Ovary (tissue), 9 donors: ENCODE data around the gene LSM14A. TPM values are rescaled to one million over a fixed set of nuclear protein-coding genes. Genes with fewer than 3 reads are reported as not detected.

Experiments used
- DNase-seq, 5 donors: peaks; one replicate each; pipeline ENCODE4 v3.0.0-alpha.2; 2019 to 2020
- H3K27ac ChIP-seq, 2 donors: fragments of 200-600 bp; one replicate each; pipeline versions ENCODE4 v1.5.1 to v1.8.0; 2019 to 2022
- H3K27me3 ChIP-seq: fragments of 200-600 bp; one replicate; pipeline ENCODE4 v1.8.0; 2022
- H3K36me3 ChIP-seq: fragments of 200-600 bp; sonication (generic); one replicate; pipeline ENCODE4 v1.5.1; 2019
- H3K4me1 ChIP-seq: one replicate; pipeline ENCODE4 v1.8.1; 2013; ENCODE audit warnings: mild to moderate bottlenecking, moderate library complexity; ENCODE audit not compliant: insufficient read depth
- H3K4me3 ChIP-seq: fragments of 200-600 bp; sonication (generic); one replicate; pipeline ENCODE4 v1.5.1; 2017
- H3K9me3 ChIP-seq, 2 donors: fragments of 200-600 bp in 1 of 2; sonication (generic) in 1 of 2; one replicate each; pipeline versions ENCODE4 v1.5.1 to v1.8.1; 2013 to 2019; ENCODE audit warnings: mild to moderate bottlenecking in 1 of 2, moderate library complexity in 1 of 2
- CTCF ChIP-seq, 3 donors: fragments of 450-650 bp in 2 of 3; fragments of 200-600 bp in 1 of 3; IDR thresholded peaks; one replicate each; pipeline versions ENCODE4 v1.5.1 to v1.8.0; 2016 to 2022; ENCODE audit warnings: antibody characterized with exemption in 3 of 3, mild to moderate bottlenecking in 1 of 3
- EP300 ChIP-seq: sonication (generic); formaldehyde crosslinking; IDR thresholded peaks from one replicate; pipeline ENCODE4 v1.6.1; 2017; ENCODE audit warnings: antibody characterized with exemption
- POLR2A ChIP-seq: fragments of 450-650 bp; IDR thresholded peaks from one replicate; pipeline ENCODE4 v1.6.1; 2017; ENCODE audit warnings: antibody characterized with exemption, mild to moderate bottlenecking, moderate library complexity
- WGBS, 3 donors: extraction: QIAGEN DNeasy Blood & Tissue Kit in 1 of 3; methylation state at CpG; one replicate each; pipeline versions ENCODE4 v1.1.5 to v1.1.7; 2013 to 2017; 5-methylcytosine and 5-hydroxymethylcytosine counted together
- intact Hi-C, 4 donors: fragments of 100-400 bp; cut with DNase I; formaldehyde crosslinking; loops; one replicate each; pipeline versions ENCODE4 v1.11.0 to v1.15.1; 2022 to 2023
- polyA plus RNA-seq, 2 donors: library from polyadenylated mRNA; stranded (reverse); fragments of 200-250 nt in 1 of 2; fragments of 350-450 nt in 1 of 2; fragmentation: Illumina TruSeq in 1 of 2; extraction: RNeasy Lipid Tissue Mini Kit (QIAGEN cat#74804) in 1 of 2; gene quantifications; one replicate each; pipeline ENCODE4 v1.2.3, GENCODE V29; 2013 to 2014
- total RNA-seq, 7 donors: library from RNA; depleted of rRNA in 2 of 7; stranded (reverse); fragments of >200 nt in 2 of 7; fragmentation: NEBNext Ultra II Directional in 3 of 7; extraction: Animal tissue kit (Norgen Biotek cat#: 25700) in 3 of 7; gene quantifications; one replicate each; pipeline versions ENCODE4 v1.1.0 to v1.2.4, GENCODE V29; 2016 to 2023
- donor health status: DM: no; HTN: no; CAD: no; lungs with moderate emphysema.
- donor health status: DM: no; HTN: no; CAD: no.
- donor health status: Bipolar disorder and iron deficiency.
- donor health status: DM: yes; HTN: yes; CAD: no.
- donor health status: DM: no; HTN: no; CAD: no.
- donor health status: DM: yes; HTN: yes; CAD: no.

The LSM14A gene
- total and polyA plus RNA-seq, 9 donors, result 85.8 to 130 (median 114) TPM

- no peak overlapping the region for H3K4me3 ChIP-seq
- intact Hi-C loops, result no loop called here
- no peaks in the 10 kb centered on the region for H3K27me3 ChIP-seq
- DNase-seq, result no peak
- H3K36me3 ChIP-seq, result no peaks in the 10 kb centered on the region
- TF ChIP-seq EP300, result no peak
- TF ChIP-seq POLR2A, result no peak
- no peak for TF ChIP-seq CTCF (IDR thresholded peaks at IDR 0.05)
- H3K27ac ChIP-seq, result no peak overlapping the region
- 83 to 93% (median 90%) methylated on average over 3 of the region's 3 CpGs for WGBS, 3 donors
- peaks cover 16% of the 10 kb centered on the region for H3K4me1 ChIP-seq
- no peaks in the 10 kb centered on the region for H3K9me3 ChIP-seq
Observed at GRCh38 chr19:34259367-34260095, 87.2 kb downstream of the LSM14A start.

GRCh38 chr19:34260771-34261173 is 88.5 kb downstream of the LSM14A start:
- no peak for DNase-seq
- Histone ChIP-seq H3K9me3 (no peaks in the 10 kb centered on the region), H3K27ac (no peak overlapping the region), H3K4me3 (no peak overlapping the region), H3K4me1 (peaks cover 15% of the 10 kb centered on the region), H3K27me3 (no peaks in the 10 kb centered on the region), H3K36me3 (no peaks in the 10 kb centered on the region)
- TF ChIP-seq CTCF (IDR thresholded peaks at IDR 0.05) (no peak), POLR2A (no peak), EP300 (no peak)
- WGBS, 3 donors, result 4 to 7% (median 5%) methylated on average over 6 of the region's 6 CpGs
- intact Hi-C loops, result no loop called here

GRCh38 chr19:34261334-34262109 is 89.2 kb downstream of the LSM14A start:
- no peak for DNase-seq
- Histone ChIP-seq H3K27ac (no peak overlapping the region), H3K27me3 (no peaks in the 10 kb centered on the region), H3K36me3 (no peaks in the 10 kb centered on the region), H3K9me3 (no peaks in the 10 kb centered on the region), H3K4me1 (peaks cover 12% of the 10 kb centered on the region), H3K4me3 (no peak overlapping the region)
- TF ChIP-seq CTCF (IDR thresholded peaks at IDR 0.05), result no peak
- no peak for TF ChIP-seq EP300
- no peak for TF ChIP-seq POLR2A
- intact Hi-C loops, result no loop called here
- WGBS, 3 donors, result 66 to 71% (median 69%) methylated on average over 6 of the region's 6 CpGs

- H3K4me1 ChIP-seq, result peaks cover 12% of the 10 kb centered on the region
- intact Hi-C loops, result no loop called here
- no peaks in the 10 kb centered on the region for H3K9me3 ChIP-seq
- TF ChIP-seq POLR2A (no peak), EP300 (no peak), CTCF (IDR thresholded peaks at IDR 0.05) (no peak)
- H3K4me3 ChIP-seq, result no peak overlapping the region
- H3K36me3 ChIP-seq, result no peaks in the 10 kb centered on the region
- H3K27me3 ChIP-seq, result no peaks in the 10 kb centered on the region
- H3K27ac ChIP-seq, result no peak overlapping the region
- WGBS, 3 donors, result 81 to 89% (median 83%) methylated on average over 8 of the region's 8 CpGs
- DNase-seq, result no peak
Observed at GRCh38 chr19:34263745-34264237, 91.5 kb downstream of the LSM14A start.
